PC-3 (cell line): ENCODE measurements around the gene NCAPD2. TPM values are rescaled to one million over a fixed set of nuclear protein-coding genes. Genes with fewer than 3 reads are reported as not detected.
A peak's percentile ranks its signal among the peaks of the same experiment; 100 is the strongest.

Source experiments
- ATAC-seq: fragments of 200-7000 bp; cut with Tn5 transposase; 2 replicates; pipeline ENCODE4 v1.9.1; 2020; ENCODE audit warnings: mild to moderate bottlenecking, moderate library complexity
- BruUV-seq: library from RNA; stranded (reverse); fragments of 400-500 nt; replicated peaks from 2 replicates; lab custom pipeline; 2021; lab: Mats Ljungman, UMichigan
- CTCF ChIA-PET: fragments of 300-600 bp; sonication (Branson Sonifier 250); formaldehyde crosslinking; loops from one replicate; lab custom pipeline; 2022; ENCODE audit warnings: antibody characterized with exemption; lab: Charles Lee
- POLR2A ChIA-PET: fragments of 300-600 bp; sonication (Branson Sonifier 250); formaldehyde crosslinking; loops from one replicate; lab custom pipeline; 2022; ENCODE audit warnings: antibody characterized with exemption; ENCODE audit not compliant: unreplicated experiment; lab: Charles Lee
- DNase-seq: peaks from one replicate; pipeline ENCODE4 v3.0.0-alpha.2; 2015
- H2AFZ ChIP-seq: fragments of 300-600 bp; sonication (generic); 2 replicates; pipeline ENCODE4 v1.6.0; 2016; ENCODE audit warnings: antibody characterized with exemption, low read length
- H3F3A ChIP-seq: fragments of 300-600 bp; sonication (generic); one replicate; pipeline ENCODE4 v1.6.0; 2017; ENCODE audit warnings: antibody characterized with exemption, low read length, control low read depth, mild to moderate bottlenecking; ENCODE audit not compliant: unreplicated experiment
- H3K27ac ChIP-seq: fragments of 300-600 bp; sonication (generic); 2 replicates; pipeline ENCODE4 v1.5.1; 2016; ENCODE audit warnings: mild to moderate bottlenecking, low read length
- H3K27me3 ChIP-seq: fragments of 300-600 bp; sonication (generic); 2 replicates; pipeline ENCODE4 v1.6.1; 2016; ENCODE audit warnings: low read length, mixed read lengths
- H3K36me3 ChIP-seq: fragments of 300-600 bp; sonication (generic); 2 replicates; pipeline ENCODE4 v1.6.1; 2016; ENCODE audit warnings: low read depth, mixed run types, low read length, mixed read lengths
- H3K4me1 ChIP-seq: fragments of 300-600 bp; sonication (generic); 2 replicates; pipeline ENCODE4 v1.5.1; 2016; ENCODE audit warnings: low read length; ENCODE audit not compliant: insufficient read depth
- H3K4me2 ChIP-seq: fragments of 300-600 bp; sonication (generic); 2 replicates; pipeline ENCODE4 v1.6.0; 2016; ENCODE audit warnings: low read length
- H3K4me3 ChIP-seq: fragments of 300-600 bp; sonication (generic); 2 replicates; pipeline ENCODE4 v1.5.1; 2016; ENCODE audit warnings: mild to moderate bottlenecking, low read length, mixed read lengths
- H3K79me2 ChIP-seq: fragments of 300-600 bp; sonication (generic); 2 replicates; pipeline ENCODE4 v1.6.1; 2017; ENCODE audit warnings: low read length, mixed read lengths
- H3K9ac ChIP-seq: fragments of 300-600 bp; sonication (generic); 2 replicates; pipeline ENCODE4 v1.6.0; 2016; ENCODE audit warnings: mild to moderate bottlenecking, low read length
- H3K9me2 ChIP-seq: fragments of 300-600 bp; sonication (generic); replicated peaks from 2 replicates; pipeline ENCODE4 v1.6.1; 2016; ENCODE audit warnings: mixed run types, low read length, mixed read lengths
- H3K9me3 ChIP-seq: fragments of 300-600 bp; sonication (generic); 2 replicates; pipeline ENCODE4 v1.6.1; 2016; ENCODE audit warnings: low read length, mixed read lengths
- H4K20me1 ChIP-seq: fragments of 300-600 bp; sonication (generic); 2 replicates; pipeline ENCODE4 v1.6.1; 2016; ENCODE audit warnings: low read length, mixed read lengths
- CTCF ChIP-seq: fragments of 300-600 bp; sonication (generic); conservative IDR thresholded peaks from 2 replicates; pipeline ENCODE4 v1.5.1; 2017; ENCODE audit warnings: antibody characterized with exemption, low read depth, mild to moderate bottlenecking, low read length
- EZH2 ChIP-seq: fragments of 300-600 bp; sonication (generic); IDR thresholded peaks from one replicate; pipeline ENCODE4 v1.6.1; 2017; ENCODE audit warnings: antibody characterized with exemption, mild to moderate bottlenecking, low read length; ENCODE audit not compliant: unreplicated experiment
- EZH2phosphoT487 ChIP-seq: fragments of 300-600 bp; sonication (generic); IDR thresholded peaks from 2 replicates; pipeline ENCODE4 v1.6.1; 2018; ENCODE audit warnings: mild to moderate bottlenecking, antibody characterized with exemption, low read length, borderline replicate concordance
- intact Hi-C: fragments of 100-400 bp; cut with micrococcal nuclease; formaldehyde crosslinking; loops from 2 replicates; pipeline ENCODE4 v1.9.0; 2023
- total RNA-seq: library from RNA; depleted of rRNA; stranded (reverse); fragments of >200 nt; gene quantifications from 2 replicates; pipeline ENCODE4 v1.2.3, GENCODE V29; 2014

NCAPD2 gene
- total RNA-seq, 1 experiment from 2014 or later = 105 TPM

GRCh38 chr12:6529291-6529737 lies 35.4 kb downstream of the NCAPD2 start:
- no peak overlapping the region for H3K9ac ChIP-seq
- CTCF ChIA-PET = no interaction called here

GRCh38 chr12:6530576-6531260 lies 36.8 kb downstream of the NCAPD2 start:
- H3K79me2 ChIP-seq = peaks cover 29% of the 10 kb centered on the region
- ATAC-seq (no peak), DNase-seq (no peak)
- no peak for TF ChIP-seq EZH2phosphoT487
- TF ChIP-seq EZH2 = no peak
- TF ChIP-seq CTCF = no peak
- H3K36me3 ChIP-seq = peaks cover 52% of the 10 kb centered on the region
- no peaks in the 10 kb centered on the region for H3K9me3 ChIP-seq
- H2AFZ ChIP-seq = no peak overlapping the region
- H3K27me3 ChIP-seq = no peaks in the 10 kb centered on the region
- peaks cover 25% of the 10 kb centered on the region for H3K4me1 ChIP-seq
- H3K4me3 ChIP-seq = no peak overlapping the region
- peak overlapping the region; percentile 99 for H3K27ac ChIP-seq
- CTCF ChIA-PET = no interaction called here
- no TSS peak for BruUV-seq
- no peak overlapping the region for H3K9ac ChIP-seq
- intact Hi-C loops = loop anchor here (5.0 kb wide), 1 partner anchor 108 kb away; no protein-coding TSS in a partner anchor
- H3F3A ChIP-seq = no peaks in the 10 kb centered on the region
- H3K4me2 ChIP-seq = no peak overlapping the region
- no peaks in the 10 kb centered on the region for H3K9me2 ChIP-seq
- POLR2A ChIA-PET = no interaction called here
- H4K20me1 ChIP-seq = peaks cover 11% of the 10 kb centered on the region

More at GRCh38 chr12:6529291-6529737, 35.4 kb downstream of the NCAPD2 start:
- ATAC-seq (no peak), DNase-seq (no peak)
- Histone ChIP-seq H2AFZ (no peak overlapping the region), H3K4me3 (no peak overlapping the region), H3F3A (no peaks in the 10 kb centered on the region), H3K4me2 (no peak overlapping the region), H3K79me2 (peaks cover 15% of the 10 kb centered on the region), H3K27me3 (no peaks in the 10 kb centered on the region), H3K4me1 (peaks cover 25% of the 10 kb centered on the region), H3K27ac (no peak overlapping the region), H3K9me2 (no peaks in the 10 kb centered on the region), H4K20me1 (no peaks in the 10 kb centered on the region), H3K36me3 (peaks cover 47% of the 10 kb centered on the region), H3K9me3 (no peaks in the 10 kb centered on the region)
- POLR2A ChIA-PET = no interaction called here
- intact Hi-C loops = no loop called here
- BruUV-seq = no TSS peak
- TF ChIP-seq EZH2 = no peak
- TF ChIP-seq CTCF = no peak
- TF ChIP-seq EZH2phosphoT487 = no peak
